Measurements from ENCODE around the gene PANK4. TPM values are rescaled to one million over a fixed set of nuclear protein-coding genes. Genes with fewer than 3 reads are reported as not detected.

The PANK4 gene
- total and polyA plus RNA-seq, 12 donors, result 13.8 to 50.2 (median 28.4) TPM

DNA sequence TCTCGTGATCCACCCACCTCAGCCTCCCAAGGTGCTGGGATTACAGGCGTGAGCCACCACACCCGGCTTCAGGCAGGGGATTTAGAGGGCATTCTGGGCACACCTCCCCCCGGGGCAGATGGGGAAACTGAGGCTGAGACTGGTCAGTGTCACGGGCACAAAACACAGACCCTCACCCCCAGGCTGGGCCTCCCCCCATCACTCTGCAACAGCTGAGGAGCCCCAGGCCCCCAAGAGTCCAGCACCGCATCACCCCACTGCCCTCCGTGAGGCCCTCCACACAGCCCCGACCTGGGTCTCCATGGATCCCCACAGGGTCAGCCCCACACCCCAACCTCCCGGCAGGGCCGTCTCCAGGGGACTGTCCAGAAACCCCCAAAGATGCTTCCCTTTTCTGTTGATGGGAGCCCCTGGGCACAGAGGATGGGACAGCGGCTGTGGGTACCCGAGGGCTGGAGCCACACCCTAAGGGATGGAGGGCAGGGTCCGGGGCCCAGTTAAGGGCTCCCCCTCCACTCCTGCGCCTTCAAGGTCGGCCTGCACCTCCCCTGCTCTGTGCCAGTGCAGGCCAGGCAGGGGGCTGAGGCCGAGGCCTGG, 40.8 kb upstream of the PANK4 start:
- Histone ChIP-seq H3K4me3 (no peak overlapping the region), H3K36me3 (replicated peaks in 1 of 2) (no peaks in the 10 kb centered on the region), H3K9me3 (replicated peaks in 1 of 3) (no peaks in the 10 kb centered on the region), H3K27me3 (no peaks in the 10 kb centered on the region), H3K27ac (no peak overlapping the region), H3K4me1 (replicated peaks in 1 of 2) (no peaks in the 10 kb centered on the region)
- TF ChIP-seq, protein P1, sequence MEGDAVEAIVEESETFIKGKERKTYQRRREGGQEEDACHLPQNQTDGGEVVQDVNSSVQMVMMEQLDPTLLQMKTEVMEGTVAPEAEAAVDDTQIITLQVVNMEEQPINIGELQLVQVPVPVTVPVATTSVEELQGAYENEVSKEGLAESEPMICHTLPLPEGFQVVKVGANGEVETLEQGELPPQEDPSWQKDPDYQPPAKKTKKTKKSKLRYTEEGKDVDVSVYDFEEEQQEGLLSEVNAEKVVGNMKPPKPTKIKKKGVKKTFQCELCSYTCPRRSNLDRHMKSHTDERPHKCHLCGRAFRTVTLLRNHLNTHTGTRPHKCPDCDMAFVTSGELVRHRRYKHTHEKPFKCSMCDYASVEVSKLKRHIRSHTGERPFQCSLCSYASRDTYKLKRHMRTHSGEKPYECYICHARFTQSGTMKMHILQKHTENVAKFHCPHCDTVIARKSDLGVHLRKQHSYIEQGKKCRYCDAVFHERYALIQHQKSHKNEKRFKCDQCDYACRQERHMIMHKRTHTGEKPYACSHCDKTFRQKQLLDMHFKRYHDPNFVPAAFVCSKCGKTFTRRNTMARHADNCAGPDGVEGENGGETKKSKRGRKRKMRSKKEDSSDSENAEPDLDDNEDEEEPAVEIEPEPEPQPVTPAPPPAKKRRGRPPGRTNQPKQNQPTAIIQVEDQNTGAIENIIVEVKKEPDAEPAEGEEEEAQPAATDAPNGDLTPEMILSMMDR (IDR thresholded peaks at IDR 0.05), result no peak
- TF ChIP-seq POLR2A (IDR thresholded peaks at IDR 0.05), result no peak
- DNase-seq, result no peak
- WGBS, 4 donors, result 71 to 89% (median 73%) methylated on average over 4 to 16 of the region's 16 CpGs
- intact Hi-C loops (cut with DNase I), result no loop called here

DNA sequence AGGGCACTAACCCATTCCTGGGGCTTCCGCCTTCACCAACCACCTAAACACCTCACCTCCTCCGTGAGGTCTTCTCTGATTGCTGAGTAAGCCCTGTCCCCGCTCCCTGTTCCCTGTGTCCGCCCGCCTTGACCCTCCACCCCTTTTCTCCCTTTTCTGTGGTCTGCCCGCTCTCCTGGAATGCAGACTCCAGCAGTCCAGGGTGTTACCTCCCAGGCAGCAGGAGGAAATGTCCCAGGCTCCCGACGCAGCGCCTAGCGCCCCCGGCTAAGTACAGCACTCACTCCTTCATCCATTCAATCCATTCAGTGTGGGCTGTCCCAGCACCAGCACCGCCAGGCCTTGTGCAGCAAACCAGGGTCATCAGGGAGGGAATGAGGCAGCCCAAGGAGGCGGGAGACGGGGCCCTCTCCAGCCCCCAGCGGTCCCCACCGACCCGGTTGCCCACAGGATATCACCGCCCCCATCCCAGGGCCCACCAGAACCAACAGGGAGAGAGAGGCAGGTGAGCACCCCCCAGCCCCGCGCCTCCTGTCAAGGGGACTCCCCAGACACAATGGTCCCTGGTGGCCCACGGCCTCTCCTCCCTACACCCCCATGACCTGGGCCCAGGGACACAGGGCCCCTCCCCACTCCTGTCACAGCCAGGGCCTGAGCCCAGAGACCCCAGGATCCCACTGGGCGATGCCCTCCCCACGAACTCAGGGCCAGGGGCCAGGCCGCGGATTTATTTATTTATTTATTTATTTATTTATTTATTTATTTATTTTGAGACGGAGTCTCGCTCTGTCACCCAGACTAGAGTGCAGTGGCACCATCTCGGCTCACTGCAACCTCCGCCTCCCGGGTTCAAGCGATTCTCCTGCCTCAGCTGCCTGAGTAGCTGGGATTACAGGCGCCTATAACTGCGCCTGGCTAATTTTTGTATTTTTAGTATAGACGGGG, 40.0 kb upstream of the PANK4 start:
- intact Hi-C loops (cut with DNase I), result no loop called here
- H3K9me3 ChIP-seq (replicated peaks in 1 of 3), result no peaks in the 10 kb centered on the region
- 66 to 78% (median 75%) methylated on average over 25 to 34 of the region's 34 CpGs for WGBS, 4 donors
- DNase-seq, result no peak
- H3K4me3 ChIP-seq, result no peak overlapping the region
- H3K27ac ChIP-seq, result no peak overlapping the region
- no peaks in the 10 kb centered on the region for H3K4me1 ChIP-seq (replicated peaks in 1 of 2)
- H3K27me3 ChIP-seq, result no peaks in the 10 kb centered on the region
- peaks cover 0 to 6% of the 10 kb centered on the region in 2 donors for H3K36me3 ChIP-seq (replicated peaks in 1 of 2)
- TF ChIP-seq POLR2A (IDR thresholded peaks at IDR 0.05), result no peak
- TF ChIP-seq, protein P1 (IDR thresholded peaks at IDR 0.05), result no peak

DNA sequence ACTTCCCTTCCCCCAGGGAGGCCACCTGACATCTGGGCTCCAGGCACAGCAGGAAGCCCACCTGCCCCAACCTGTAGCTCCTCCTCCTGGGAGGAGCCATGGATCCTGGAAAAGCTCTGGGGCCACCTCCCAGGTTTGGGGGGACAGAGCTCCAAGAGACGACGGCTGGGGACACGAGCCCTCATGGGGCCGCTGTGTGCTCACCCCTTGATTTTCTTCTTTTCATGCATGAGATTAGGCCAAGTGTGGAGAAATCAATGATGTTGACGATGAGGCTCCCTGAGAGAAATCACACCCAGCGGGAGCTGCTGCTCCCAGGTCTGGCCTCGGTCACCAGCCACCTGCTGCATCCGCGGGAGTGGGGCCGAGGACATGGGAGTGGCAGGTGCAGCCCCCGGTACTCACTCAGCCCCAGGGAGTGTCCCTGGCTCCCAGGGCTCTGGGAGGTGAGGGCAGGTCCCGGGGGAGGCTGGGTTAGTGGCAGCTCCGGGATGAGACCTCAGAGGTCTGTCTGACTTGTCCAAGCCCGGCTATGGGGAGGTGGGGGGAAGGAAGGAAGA, 38.5 kb upstream of the PANK4 start:
- H3K9me3 ChIP-seq (replicated peaks in 1 of 3), result no peaks in the 10 kb centered on the region
- WGBS, 4 donors, result 52 to 61% (median 57%) methylated on average over 5 to 14 of the region's 14 CpGs
- no peaks in the 10 kb centered on the region for H3K4me1 ChIP-seq (replicated peaks in 1 of 2)
- intact Hi-C loops (cut with DNase I), result no loop called here
- TF ChIP-seq, protein P1 (IDR thresholded peaks at IDR 0.05), result no peak
- no peak for TF ChIP-seq POLR2A (IDR thresholded peaks at IDR 0.05)
- no peak overlapping the region for H3K27ac ChIP-seq
- no peak overlapping the region for H3K4me3 ChIP-seq
- peaks cover 0 to 19% of the 10 kb centered on the region in 2 donors for H3K36me3 ChIP-seq (replicated peaks in 1 of 2)
- H3K27me3 ChIP-seq, result no peaks in the 10 kb centered on the region
- DNase-seq, result no peak
